GM18907 (cell line): ENCODE data around the gene PARD3.
"Not testable (repeated sequence)": the region's sequence is repeated elsewhere in the genome, so short reads cannot be mapped to it uniquely, and the experiment has no call there.

Source experiments
- ATAC-seq: cut with Tn5 transposase; IDR thresholded peaks from one replicate; pipeline ENCODE4 v1.9.1; 2021; ENCODE audit warnings: mild to moderate bottlenecking, moderate library complexity; ENCODE audit not compliant: unreplicated experiment

The PARD3 gene

DNA sequence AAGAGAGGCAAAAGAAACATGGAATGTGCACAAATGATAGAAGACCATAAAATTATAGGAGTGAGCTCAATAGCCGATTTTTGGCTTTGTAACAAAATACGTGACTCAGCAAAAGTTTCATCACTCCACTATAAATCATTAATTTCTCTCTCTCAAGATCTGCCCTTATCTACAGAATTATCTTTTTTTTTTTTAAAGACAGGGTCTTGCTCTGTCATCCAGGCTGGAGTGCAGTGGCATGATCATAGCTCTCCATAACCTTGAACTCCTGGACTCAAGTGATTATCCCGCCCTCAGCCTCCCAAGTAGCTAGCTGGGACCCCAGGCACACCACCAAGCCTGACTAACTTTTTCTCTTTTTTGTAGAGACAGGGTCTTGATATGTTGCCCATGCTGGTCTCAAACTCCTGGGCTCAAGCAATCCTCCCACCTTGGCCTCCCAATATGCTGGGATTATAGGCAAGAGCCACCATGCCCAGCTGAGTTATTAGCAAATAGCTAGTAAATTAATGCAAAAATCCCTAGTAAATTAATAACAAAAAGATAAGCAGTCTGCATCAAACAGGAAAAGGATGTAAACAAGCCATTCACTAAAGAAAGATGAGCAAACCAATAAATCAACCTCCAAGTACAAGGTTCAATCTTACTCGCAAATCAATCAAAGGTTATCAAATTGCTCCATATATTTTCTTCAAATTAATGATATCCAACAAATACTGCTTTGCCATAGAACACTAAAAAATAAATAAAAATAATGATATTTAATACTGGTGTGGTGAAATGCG lies 450.7 kb downstream of the PARD3 start:
- no peak for ATAC-seq

DNA sequence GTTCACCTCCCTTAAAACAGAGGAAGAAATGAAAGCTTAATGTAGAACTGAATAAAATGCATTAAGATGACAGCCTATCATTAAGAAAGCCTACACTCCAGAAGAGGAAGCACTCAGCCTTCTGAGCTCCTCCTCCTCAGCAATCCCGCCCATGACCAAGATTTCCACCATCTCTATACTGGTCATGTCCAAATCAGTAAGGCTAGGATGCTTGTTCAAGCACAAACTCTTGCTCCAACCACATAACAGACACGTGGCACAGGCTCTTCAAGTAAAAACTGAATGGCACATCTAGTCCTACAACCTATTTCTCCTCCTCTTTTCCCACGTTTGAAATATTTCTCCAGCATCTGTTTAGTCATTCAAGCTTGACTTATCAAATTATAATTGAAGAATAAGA lies 454.1 kb downstream of the PARD3 start:
- ATAC-seq, result no peak

DNA sequence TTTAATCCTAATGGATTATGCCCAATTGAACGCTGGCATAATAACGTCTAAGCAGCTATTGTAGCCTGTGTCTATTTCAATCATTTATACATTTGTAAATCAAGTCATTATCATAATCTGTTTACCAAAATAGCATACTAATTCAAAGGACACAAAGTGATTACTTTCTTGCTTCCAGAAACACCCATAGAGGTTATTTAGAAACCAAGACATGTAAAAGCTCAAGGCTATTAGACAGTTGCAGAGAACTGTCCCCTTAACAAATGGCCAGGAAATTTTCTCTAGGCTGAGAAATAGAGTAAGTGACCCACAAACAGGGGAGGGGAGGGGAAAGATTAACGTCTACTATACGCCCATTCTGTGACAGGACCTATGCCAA lies 455.7 kb downstream of the PARD3 start:
- no peak for ATAC-seq

DNA sequence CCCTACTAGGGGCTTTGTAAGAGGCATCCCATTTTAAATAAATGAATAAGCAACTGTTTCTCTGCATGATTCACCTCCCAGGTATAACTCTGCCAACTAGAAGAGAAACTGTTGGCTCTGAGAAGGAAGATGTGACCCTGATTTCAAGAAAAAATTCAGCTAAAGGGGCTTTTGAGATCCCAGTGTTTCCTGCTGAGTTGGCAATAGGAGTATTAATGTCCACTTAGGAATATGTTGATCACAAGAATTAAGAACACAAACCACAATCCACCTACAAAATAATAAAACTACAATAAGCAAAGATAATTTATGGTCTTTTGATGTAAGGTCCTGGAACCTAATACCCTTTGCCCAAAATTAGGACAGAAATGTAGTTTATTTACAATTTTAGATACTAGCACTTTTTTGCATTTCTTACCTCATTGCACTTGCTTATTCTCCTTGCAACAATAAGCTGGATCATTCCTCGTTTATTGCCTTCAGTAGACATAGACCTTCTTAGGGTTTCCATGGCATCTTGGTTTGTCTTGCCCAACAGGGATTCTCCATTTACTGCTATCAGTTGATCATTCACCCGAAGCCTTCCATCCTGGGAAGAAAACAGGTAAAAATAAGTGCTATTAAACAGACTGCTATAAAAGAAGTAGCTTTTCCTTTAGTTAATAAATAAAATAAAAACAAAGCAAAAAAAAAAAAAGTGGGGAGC lies 456.2 kb downstream of the PARD3 start:
- no peak for ATAC-seq

DNA sequence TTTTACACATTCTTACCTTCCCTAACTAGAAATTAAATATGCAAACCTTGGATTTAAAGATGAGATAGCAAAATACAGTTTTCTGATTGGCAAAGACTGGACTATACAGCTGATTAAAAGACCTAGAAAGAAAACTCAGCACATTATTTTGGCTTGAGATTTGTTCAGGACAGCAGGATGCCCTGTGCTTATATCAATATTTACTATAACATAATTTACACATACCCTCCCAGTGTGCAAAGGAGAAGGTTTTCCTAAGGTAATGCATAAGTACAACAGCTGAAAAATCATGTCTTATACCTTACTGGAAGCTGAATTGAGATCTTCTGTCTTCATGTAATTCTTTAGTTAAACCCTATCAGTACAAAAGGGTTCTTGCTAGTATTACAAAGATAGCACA lies 458.6 kb downstream of the PARD3 start:
- no peak for ATAC-seq

DNA sequence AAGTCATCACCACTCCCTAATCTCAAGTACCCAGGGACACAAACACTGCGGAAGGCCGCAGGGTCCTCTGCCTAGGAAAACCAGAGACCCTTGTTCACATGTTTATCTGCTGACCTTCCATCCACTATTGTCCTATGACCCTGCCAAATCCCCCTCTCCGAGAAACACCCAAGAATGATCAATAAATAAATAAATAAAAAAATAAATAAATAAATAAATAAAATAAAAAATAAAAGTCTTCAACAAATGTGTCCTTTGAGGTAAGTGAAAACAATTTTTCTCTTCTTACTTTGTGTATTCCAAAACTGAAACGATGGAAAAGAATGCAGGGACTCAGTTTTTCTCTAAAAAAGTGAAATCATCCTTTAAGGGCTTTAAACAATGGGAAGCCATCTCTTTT lies 461.6 kb downstream of the PARD3 start:
- not testable (repeated sequence) for ATAC-seq

DNA sequence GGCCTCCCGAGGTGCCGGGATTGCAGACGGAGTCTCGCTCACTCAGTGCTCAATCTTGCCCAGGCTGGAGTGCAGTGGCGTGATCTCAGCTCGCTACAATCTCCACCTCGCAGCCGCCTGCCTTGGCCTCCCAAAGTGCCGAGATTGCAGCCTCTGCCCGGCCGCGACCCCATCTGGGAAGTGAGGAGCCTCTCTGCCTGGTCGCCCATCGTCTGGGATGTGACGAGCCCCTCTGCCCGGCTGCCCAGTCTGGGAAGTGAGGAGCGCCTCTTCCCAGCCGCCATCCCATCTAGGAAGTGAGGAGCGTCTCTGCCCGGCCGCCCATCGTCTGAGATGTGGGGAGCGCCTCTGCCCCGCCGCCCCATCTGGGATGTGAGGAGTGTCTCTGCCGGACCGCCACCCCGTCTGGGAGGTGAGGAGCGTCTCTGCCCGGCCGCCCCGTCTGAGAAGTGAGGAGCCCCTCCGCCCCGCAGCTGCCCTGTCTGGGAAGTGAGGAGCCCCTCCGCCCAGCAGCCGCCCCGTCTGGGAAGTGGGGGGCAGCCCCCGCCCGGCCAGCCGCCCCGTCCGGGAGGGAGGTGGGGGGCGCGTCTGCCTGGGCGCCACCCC lies 462.4 kb downstream of the PARD3 start:
- ATAC-seq, result not testable (repeated sequence)

DNA sequence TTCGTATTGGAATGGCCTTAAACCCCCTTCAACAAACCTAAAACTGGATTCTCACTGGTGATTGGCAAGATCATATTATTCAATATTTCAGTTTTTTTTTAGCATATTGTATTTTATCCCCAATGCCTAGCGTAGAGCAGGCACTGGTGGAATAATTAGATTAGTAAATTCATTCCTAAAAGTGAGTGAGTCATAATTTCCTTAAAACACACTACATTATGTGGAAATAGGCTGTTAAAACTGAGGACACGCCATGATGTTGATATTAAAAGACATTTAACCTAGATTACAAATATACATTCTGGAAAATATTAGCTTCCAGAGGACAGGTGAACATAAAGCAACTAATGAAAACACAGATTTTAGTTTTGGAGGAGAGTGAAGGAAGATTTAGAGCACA lies 463.9 kb downstream of the PARD3 start:
- no peak for ATAC-seq

DNA sequence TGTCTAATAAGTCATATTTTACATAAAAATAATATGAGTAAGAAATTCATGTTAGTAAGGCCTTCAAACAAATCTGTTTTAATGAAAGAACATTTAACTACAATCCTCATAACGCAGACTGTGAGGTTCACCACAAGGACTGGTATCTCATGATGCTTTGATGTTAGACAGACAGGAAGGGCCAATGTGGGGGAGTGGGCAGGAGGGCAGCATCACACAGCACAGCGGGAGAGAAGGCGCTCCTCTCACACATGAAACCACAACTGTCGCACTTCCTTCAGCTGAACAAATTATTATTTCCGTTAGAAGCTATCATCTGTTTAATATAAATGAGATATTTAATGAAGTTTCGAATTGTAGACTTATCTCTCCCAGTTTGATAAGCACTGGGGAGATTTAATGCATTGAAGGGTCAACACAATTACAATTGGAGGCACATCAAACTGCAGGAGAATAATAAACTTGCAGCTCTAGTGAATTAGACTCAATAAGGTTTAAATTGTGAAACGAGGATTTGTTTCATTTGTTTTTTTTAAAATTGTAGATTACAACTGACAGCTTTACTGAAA lies 466.1 kb downstream of the PARD3 start:
- ATAC-seq, result no peak

DNA sequence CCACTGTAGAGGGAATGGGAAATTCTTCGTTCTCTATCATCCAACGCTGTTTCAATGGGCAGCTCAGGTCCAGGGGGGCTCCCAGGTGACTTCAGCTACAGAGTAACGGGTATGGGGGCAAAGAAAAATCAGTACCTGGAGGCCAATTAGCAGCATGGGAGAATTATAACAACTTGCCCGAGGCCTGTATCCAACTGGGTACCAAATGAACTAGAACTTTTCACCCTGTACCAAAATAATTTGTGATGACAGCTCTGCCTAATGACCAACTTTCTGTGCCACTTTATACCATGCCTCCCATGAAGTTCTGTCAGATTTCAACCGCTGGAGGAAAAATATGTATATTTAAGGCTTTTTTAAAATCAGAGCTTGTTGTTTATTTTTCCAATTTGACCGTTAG lies 467.1 kb downstream of the PARD3 start:
- ATAC-seq, result no peak

DNA sequence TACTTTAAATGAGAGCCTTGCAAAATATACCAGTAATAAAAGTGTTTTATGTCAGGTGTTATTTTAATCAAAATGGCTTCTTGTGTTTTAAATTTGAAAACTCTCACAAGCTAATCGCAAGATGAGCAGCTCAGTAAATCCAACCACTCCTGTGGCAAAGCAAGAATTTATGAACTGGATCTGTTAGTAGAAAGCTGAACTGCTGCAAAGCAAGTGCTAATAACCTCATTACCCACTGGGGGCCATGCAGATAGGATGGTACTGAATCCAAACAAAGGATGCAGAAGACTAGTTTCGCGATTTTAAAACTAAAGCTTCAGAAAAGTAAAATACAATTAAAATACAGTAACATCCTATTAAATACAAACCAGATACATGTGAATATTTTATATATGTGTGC lies 468.0 kb downstream of the PARD3 start:
- ATAC-seq, result no peak

DNA sequence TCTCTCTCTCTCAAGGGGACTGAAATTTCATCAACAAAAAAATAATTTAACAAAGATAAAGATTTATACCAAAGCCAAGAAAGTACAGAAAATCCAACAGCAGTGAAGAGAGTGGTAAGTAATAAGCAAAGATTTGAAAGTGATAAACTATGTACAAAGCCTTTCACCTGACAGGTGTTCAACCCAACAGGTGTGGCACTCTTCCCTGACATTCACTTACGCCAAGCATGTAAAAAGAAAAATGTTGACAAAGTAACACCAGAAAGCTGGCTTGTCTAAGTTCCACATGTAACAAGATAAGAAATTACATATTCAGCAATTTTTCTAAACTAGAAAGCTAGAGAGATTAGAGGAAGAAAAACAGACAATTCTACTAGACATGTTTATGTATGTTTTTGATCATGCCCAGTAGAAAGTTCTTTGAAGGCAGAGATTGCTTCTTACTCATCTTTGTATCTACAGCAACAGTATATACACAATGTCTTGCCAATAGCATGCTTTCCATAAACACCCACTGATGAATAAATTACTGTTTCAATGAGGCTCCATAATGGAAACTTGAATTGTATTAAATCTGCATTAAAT lies 468.5 kb downstream of the PARD3 start:
- ATAC-seq, result no peak

DNA sequence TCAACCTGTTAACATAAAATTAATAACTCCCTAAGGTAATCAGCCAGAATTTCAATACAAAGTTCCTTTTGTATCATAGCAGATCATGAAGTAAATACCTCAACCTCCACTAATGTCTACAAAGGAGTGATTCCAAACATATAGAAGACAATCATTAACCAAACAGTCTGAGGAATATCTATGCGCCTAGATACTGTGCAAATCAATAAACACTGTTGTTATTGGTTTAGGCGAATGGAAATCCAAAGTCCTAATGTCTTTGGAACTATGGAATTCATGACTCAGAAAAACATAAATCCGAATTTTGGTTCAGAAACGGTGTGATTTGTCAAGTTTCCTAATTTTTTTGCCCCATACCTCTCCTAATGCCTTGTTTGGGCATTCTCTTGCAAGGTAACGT lies 469.7 kb downstream of the PARD3 start:
- no peak for ATAC-seq

DNA sequence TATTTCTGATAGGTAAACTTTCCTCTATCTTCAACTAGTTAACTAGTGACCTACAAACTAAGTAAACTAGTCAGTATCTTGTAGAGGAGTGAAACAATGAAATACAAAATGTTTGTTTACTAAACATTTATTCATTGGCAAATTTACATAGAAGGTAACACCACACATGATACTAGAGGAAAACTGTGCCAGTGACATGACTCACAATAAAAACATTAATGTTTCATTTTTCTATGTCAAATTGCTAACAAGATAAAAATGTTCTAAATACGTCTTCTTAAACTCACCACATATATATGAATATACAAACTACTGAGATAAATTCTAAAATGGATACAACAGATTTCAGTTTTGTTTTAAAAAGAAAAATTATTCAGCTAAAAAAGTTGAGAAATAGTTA lies 471.3 kb downstream of the PARD3 start:
- ATAC-seq, result no peak

DNA sequence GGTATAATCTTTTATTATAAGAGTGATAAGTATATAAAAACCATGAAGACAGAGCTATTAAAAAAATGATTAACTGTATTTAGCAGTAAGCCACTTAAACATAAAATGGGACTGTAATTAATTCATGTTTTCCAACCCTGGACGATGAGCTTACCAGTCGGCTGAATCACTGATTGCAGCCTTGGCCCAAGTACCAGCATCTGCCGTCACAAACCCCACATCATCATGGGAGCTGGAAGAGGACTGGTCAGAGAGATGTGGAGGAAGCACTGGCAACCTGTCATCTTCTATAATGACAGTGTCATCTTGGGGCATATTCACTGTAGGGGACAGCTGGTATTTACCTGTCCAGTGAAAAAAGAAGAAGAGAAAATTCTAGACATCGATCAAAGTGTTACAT lies 473.6 kb downstream of the PARD3 start:
- ATAC-seq, result no peak

DNA sequence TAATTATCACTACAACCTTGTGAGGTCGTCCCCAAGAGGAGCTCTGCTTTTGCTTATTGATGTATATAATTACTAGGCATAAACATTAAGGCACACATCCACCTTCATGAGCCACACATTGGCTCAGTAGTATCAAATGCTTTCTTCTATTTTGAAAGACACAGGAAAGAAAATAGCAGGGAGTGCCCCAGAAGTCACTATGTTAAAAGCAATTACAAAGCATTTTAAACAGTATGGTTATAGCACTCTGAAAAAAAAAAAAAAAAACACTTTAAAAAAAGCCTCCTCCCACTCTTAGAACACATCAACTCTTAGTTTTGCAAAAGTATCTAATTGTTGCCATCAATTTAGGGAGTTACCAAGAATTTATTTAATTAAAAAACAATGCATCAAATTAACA lies 474.2 kb downstream of the PARD3 start:
- ATAC-seq, result no peak

DNA sequence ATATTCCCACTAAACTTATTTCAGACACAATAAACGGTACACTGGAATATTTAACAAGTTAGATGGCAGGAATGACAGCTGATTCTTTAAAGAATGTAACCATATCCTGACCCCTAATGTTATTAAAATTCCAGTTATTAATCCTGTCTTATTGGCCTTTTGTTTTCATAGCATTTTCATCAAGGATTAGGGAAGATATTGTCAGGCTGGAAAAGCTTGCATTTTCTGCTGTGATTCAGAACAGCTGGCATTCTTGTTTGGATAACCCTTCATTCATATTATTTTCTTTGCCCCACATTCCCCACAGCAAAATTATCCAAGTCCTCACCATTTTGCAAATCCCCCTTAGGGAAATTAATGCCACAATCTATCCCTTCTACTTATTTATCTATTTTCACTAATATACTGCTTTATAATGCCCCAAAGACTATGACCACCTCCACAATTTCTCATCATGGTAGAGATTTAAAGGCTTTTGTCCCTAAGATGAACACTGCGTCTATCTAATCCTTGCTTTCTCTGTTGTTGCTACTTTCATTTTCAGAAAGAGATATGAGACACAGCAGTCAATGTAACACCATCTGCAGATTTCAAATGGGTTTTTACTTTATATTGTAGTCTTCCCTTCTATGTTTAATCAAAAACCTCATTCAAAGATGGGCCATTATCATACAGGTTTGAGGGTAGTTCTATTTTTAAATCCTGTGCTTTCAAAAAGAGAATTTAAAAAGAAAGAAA lies 475.1 kb downstream of the PARD3 start:
- no peak for ATAC-seq

DNA sequence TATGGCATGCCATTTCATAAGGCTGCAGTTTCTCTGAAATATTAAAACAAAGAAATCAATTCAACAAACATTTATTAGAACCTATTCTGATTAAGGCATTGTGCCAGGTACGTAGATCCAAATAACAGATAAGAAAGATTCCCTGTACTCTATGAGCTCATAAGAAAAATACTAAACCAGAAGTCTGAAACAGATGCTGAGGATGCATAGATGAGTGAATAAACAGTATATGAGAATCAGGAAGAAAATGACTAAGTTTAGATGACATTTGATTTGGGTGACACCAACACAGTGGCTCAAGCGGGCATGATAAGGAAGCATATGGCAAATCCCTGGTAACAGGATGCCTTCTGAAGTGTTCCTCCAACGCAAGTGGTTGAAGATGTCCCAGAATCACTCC lies 477.2 kb downstream of the PARD3 start:
- ATAC-seq, result no peak

DNA sequence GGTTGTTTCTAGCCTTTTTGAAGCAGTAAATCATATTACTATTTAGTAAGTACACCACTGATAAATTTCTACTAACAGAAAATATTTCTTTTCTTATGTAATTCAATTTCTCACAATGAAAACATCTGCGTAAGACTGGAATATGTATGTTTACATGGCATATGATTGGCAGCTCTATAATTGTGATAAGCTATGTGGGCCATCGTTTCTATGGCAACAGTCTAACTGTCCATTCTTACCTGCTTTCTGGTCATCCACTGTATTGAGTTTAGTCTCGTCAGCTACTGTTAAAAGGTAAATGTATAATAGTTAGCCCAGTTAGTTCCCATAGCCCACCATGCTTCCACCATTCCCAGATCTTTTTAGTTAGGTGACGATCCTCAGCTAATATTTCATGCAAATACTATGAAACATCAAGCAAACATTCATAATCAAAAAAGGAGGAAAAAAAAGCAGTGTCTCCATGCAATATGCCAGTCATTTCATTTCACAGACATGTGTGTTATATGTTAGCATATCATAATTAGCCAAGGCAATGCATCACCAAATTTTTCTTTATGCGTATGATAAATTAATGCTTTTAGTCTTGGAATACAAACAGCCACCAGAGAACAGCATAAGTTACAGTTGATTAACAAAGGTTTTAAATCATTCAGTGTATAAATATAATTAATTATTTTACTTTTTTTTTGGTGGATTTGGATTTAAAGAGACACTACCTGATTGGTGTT lies 479.0 kb downstream of the PARD3 start:
- ATAC-seq, result no peak

DNA sequence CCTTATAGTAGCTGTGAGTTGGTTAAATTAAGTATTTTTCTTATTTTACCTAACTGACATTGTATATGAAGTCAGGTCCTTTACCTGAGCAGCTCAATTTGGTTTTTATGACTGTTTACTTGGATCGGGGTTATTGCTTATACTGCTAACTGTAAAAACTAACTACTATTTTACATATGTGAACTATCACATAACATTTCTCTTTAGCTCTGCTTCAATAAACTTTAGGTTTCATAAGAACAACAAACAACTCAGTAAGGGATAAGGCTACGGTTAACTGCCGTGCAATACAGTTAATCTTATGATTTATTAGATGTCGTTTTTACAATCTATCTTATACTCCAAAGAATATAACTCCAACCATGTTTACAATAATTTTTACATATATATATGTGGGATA lies 480.2 kb downstream of the PARD3 start:
- ATAC-seq, result no peak
